GM23338 (cell line): Measurements from ENCODE around the gene CTDSP1. TPM values are rescaled to one million over a fixed set of nuclear protein-coding genes. Genes with fewer than 3 reads are reported as not detected.
A peak's percentile ranks its signal among the peaks of the same experiment; 100 is the strongest.

Experiments
- ATAC-seq: fragments of 200-7000 bp; cut with Tn5 transposase; 3 replicates; pipeline ENCODE4 v1.9.1; 2020
- DNase-seq: peaks from one replicate; pipeline ENCODE4 v3.0.0-alpha.2; 2015; ENCODE audit warnings: low spot score
- H2AFZ ChIP-seq: fragments of 200-600 bp; sonication (generic); 2 replicates; pipeline ENCODE4 v1.8.0; 2016; ENCODE audit warnings: antibody characterized with exemption, mild to moderate bottlenecking, moderate library complexity
- H3F3A ChIP-seq: fragments of 200-600 bp; sonication (generic); replicated peaks from 2 replicates; pipeline ENCODE4 v1.8.0; 2017; ENCODE audit warnings: antibody characterized with exemption, mixed run types, low read depth
- H3K27ac ChIP-seq: fragments of 200-600 bp; sonication (generic); 2 replicates; pipeline ENCODE4 v1.6.1; 2016; ENCODE audit warnings: low read depth
- H3K27me3 ChIP-seq: fragments of 200-600 bp; sonication (generic); 2 replicates; pipeline ENCODE4 v1.8.0; 2016; ENCODE audit warnings: mild to moderate bottlenecking, mixed run types, moderate library complexity; ENCODE audit not compliant: insufficient read depth
- H3K36me3 ChIP-seq: fragments of 200-600 bp; sonication (generic); 2 replicates; pipeline ENCODE4 v1.8.0; 2016; ENCODE audit warnings: mild to moderate bottlenecking; ENCODE audit not compliant: insufficient read depth
- H3K4me1 ChIP-seq: fragments of 200-600 bp; sonication (generic); 2 replicates; pipeline ENCODE4 v1.8.0; 2016; ENCODE audit warnings: mild to moderate bottlenecking, moderate library complexity; ENCODE audit not compliant: insufficient read depth
- H3K4me2 ChIP-seq: fragments of 200-600 bp; sonication (generic); 2 replicates; pipeline ENCODE4 v1.7.1; 2017; ENCODE audit warnings: mixed run types
- H3K4me3 ChIP-seq: fragments of 200-600 bp; sonication (generic); 2 replicates; pipeline ENCODE4 v1.6.1; 2016; ENCODE audit warnings: mixed run types
- H3K79me2 ChIP-seq: fragments of 200-600 bp; sonication (generic); replicated peaks from 2 replicates; pipeline ENCODE4 v1.8.0; 2017; ENCODE audit warnings: mild to moderate bottlenecking; ENCODE audit not compliant: insufficient read depth
- H3K9me2 ChIP-seq: fragments of 200-600 bp; sonication (generic); 2 replicates; pipeline ENCODE4 v1.8.0; 2017; ENCODE audit not compliant: insufficient read depth
- H4K20me1 ChIP-seq: fragments of 200-600 bp; sonication (generic); replicated peaks from 2 replicates; pipeline ENCODE4 v1.8.0; 2017; ENCODE audit warnings: mild to moderate bottlenecking; ENCODE audit not compliant: insufficient read depth
- H3K27ac Mint-ChIP-seq: 2 replicates; pipeline ENCODE4 v1.8.0; 2020; ENCODE audit warnings: inconsistent platforms, mild to moderate bottlenecking, moderate library complexity, mixed read lengths
- H3K27me3 Mint-ChIP-seq: 3 replicates; pipeline ENCODE4 v1.8.0; 2022; ENCODE audit warnings: low read depth, mild to moderate bottlenecking, moderate library complexity, mixed read lengths, inconsistent platforms; ENCODE audit not compliant: insufficient read depth, poor library complexity
- H3K36me3 Mint-ChIP-seq: 3 replicates; pipeline ENCODE4 v1.8.0; 2021; ENCODE audit warnings: low read depth, mild to moderate bottlenecking, inconsistent platforms, moderate library complexity, mixed read lengths
- H3K4me1 Mint-ChIP-seq: 3 replicates; pipeline ENCODE4 v1.8.0; 2020; ENCODE audit warnings: mild to moderate bottlenecking, inconsistent platforms, mixed read lengths
- H3K4me3 Mint-ChIP-seq: 3 replicates; pipeline ENCODE4 v1.8.0; 2021; ENCODE audit warnings: moderate library complexity, mild to moderate bottlenecking, inconsistent platforms, mixed read lengths
- H3K9me3 Mint-ChIP-seq: 3 replicates; pipeline ENCODE4 v1.8.0; 2020; ENCODE audit warnings: moderate library complexity, mild to moderate bottlenecking, inconsistent platforms, mixed read lengths
- CREB1 ChIP-seq: fragments of 250-450 bp; sonication (Bioruptor Pico); IDR thresholded peaks from 2 replicates; pipeline ENCODE4 v1.5.0; 2020; ENCODE audit warnings: low read depth, mild to moderate bottlenecking, moderate library complexity
- CTCF ChIP-seq, 2 experiments: fragments of 200-600 bp in 1 of 2; sonication (generic) in 1 of 2; conservative IDR thresholded peaks; 2 replicates each; pipeline versions ENCODE4 v1.5.1 to v1.6.1; 2016 to 2017; ENCODE audit warnings: antibody characterized with exemption in 2 of 2, low read depth in 2 of 2, mild to moderate bottlenecking in 2 of 2, moderate library complexity in 1 of 2
- ETS1 ChIP-seq: IDR thresholded peaks from 2 replicates; pipeline ENCODE4 v1.6.1; 2016; ENCODE audit warnings: antibody characterized with exemption
- EZH2phosphoT487 ChIP-seq: fragments of 200-600 bp; sonication (generic); IDR thresholded peaks from one replicate; pipeline ENCODE4 v1.8.1; 2018; ENCODE audit warnings: antibody characterized with exemption; ENCODE audit not compliant: unreplicated experiment
- JUNB ChIP-seq: IDR thresholded peaks from one replicate; pipeline ENCODE4 v1.6.1; 2016; ENCODE audit warnings: antibody characterized with exemption; ENCODE audit not compliant: unreplicated experiment
- NANOG ChIP-seq: IDR thresholded peaks from 2 replicates; pipeline ENCODE4 v1.6.1; 2016; ENCODE audit warnings: antibody characterized with exemption, borderline replicate concordance
- ZNF114 ChIP-seq: fragments of 250-450 bp; sonication (Bioruptor Pico); IDR thresholded peaks from 2 replicates; pipeline ENCODE4 v1.5.0; 2020; ENCODE audit warnings: mild to moderate bottlenecking, moderate library complexity
- ZNF331 ChIP-seq: fragments of 250-450 bp; sonication (Bioruptor Pico); IDR thresholded peaks from 2 replicates; pipeline ENCODE4 v1.5.0; 2020; ENCODE audit warnings: low read depth, mild to moderate bottlenecking, moderate library complexity
- ZNF462 ChIP-seq: fragments of 250-450 bp; sonication (Bioruptor Pico); IDR thresholded peaks from 2 replicates; pipeline ENCODE4 v1.5.0; 2020; ENCODE audit warnings: mild to moderate bottlenecking, moderate library complexity
- polyA plus RNA-seq: library from polyadenylated mRNA; unstranded; fragments of >200 nt; fragmentation: Nextera tagmentation; extraction: Ambion mirVana; gene quantifications from 2 replicates; pipeline ENCODE4 v1.2.1, GENCODE V29; 2016
- total RNA-seq: library from RNA; depleted of rRNA; stranded (reverse); fragments of >200 nt; shearing (Covaris generic); gene quantifications from 2 replicates; pipeline ENCODE4 v1.2.3, GENCODE V29; 2014

CTDSP1 gene
- total and polyA plus RNA-seq, 2 experiments from 2014 or later = 6.7 to 21.8 TPM

GRCh38 chr2:218419630-218420216, 20.1 kb downstream of the CTDSP1 start:
- DNase-seq = no peak
- peaks cover 6% of the 10 kb centered on the region; the same call in 2 of the 3 replicates for H3K4me1 Mint-ChIP-seq
- no peaks in the 10 kb centered on the region for H3K36me3 Mint-ChIP-seq
- Histone ChIP-seq H4K20me1 (no peaks in the 10 kb centered on the region), H3K4me1 (peaks cover 10% of the 10 kb centered on the region; the same call in 1 of the 2 replicates), H3K27me3 (no peaks in the 10 kb centered on the region), H2AFZ (peak overlapping the region; percentile 66; the same call in 1 of the 2 replicates), H3K79me2 (no peaks in the 10 kb centered on the region), H3K4me2 (peak overlapping the region; percentile 60; the same call in 1 of the 2 replicates), H3K9me2 (no peaks in the 10 kb centered on the region), H3F3A (no peaks in the 10 kb centered on the region), H3K4me3 (no peak overlapping the region), H3K27ac (no peak overlapping the region), H3K36me3 (no peaks in the 10 kb centered on the region)
- ATAC-seq = no peak; the same call in 2 of the 3 replicates
- no peak overlapping the region for H3K4me3 Mint-ChIP-seq
- H3K27ac Mint-ChIP-seq = peak overlapping the region; percentile 13; the same call in 1 of the 2 replicates
- no peaks in the 10 kb centered on the region for H3K9me3 Mint-ChIP-seq
- TF ChIP-seq CREB1 (CRISPR knock-in tag) = no peak
- no peak for TF ChIP-seq CTCF (conservative IDR thresholded peaks at IDR 0.05; ENCODE audit: low read depth in 2 of 2)
- H3K27me3 Mint-ChIP-seq = peaks cover 11% of the 10 kb centered on the region

GRCh38 chr2:218421027-218421426, 21.4 kb downstream of the CTDSP1 start:
- no peaks in the 10 kb centered on the region for H3K27me3 ChIP-seq
- no peak overlapping the region for H3K4me2 ChIP-seq
- Mint-ChIP-seq H3K4me3 (no peak overlapping the region), H3K27me3 (peaks cover 11% of the 10 kb centered on the region), H3K36me3 (no peaks in the 10 kb centered on the region), H3K4me1 (peaks cover 6% of the 10 kb centered on the region; the same call in 2 of the 3 replicates), H3K9me3 (no peaks in the 10 kb centered on the region), H3K27ac (no peak overlapping the region)
- H3F3A ChIP-seq = no peaks in the 10 kb centered on the region
- H3K36me3 ChIP-seq = no peaks in the 10 kb centered on the region
- H3K9me2 ChIP-seq = no peaks in the 10 kb centered on the region
- DNase-seq = no peak
- ATAC-seq = no peak
- H4K20me1 ChIP-seq = no peaks in the 10 kb centered on the region
- H3K4me3 ChIP-seq = no peak overlapping the region
- no peak overlapping the region for H2AFZ ChIP-seq
- no peak overlapping the region for H3K27ac ChIP-seq
- H3K79me2 ChIP-seq = no peaks in the 10 kb centered on the region
- peaks cover 10% of the 10 kb centered on the region; the same call in 1 of the 2 replicates for H3K4me1 ChIP-seq
- TF ChIP-seq CTCF (conservative IDR thresholded peaks at IDR 0.05; ENCODE audit: low read depth in 2 of 2) (no peak), ZNF331 (CRISPR knock-in tag) (no peak), EZH2phosphoT487 (no peak), NANOG (no peak), CREB1 (CRISPR knock-in tag) (no peak), ZNF114 (CRISPR knock-in tag) (no peak), ZNF462 (no peak), JUNB (no peak), ETS1 (no peak)
